Type B pancreatic cell (in vitro differentiated cells): ENCODE data around the gene TMEM11. TPM values are rescaled to one million over a fixed set of nuclear protein-coding genes. Genes with fewer than 3 reads are reported as not detected.

Source experiments
- DNase-seq: peaks from one replicate; pipeline ENCODE4 v3.0.0; 2021; ENCODE audit warnings: mixed read lengths; ENCODE audit not compliant: unreplicated experiment; ENCODE audit errors: extremely low spot score
- H3K27ac Mint-ChIP-seq: 2 replicates; pipeline ENCODE4 v1.8.0; 2021; ENCODE audit warnings: mild to moderate bottlenecking, mixed read lengths
- H3K27me3 Mint-ChIP-seq: 2 replicates; pipeline ENCODE4 v1.8.0; 2021; ENCODE audit warnings: mixed read lengths
- H3K36me3 Mint-ChIP-seq: 2 replicates; pipeline ENCODE4 v1.8.0; 2021; ENCODE audit warnings: mixed read lengths
- H3K4me1 Mint-ChIP-seq: one replicate; pipeline ENCODE4 v1.8.0; 2021; ENCODE audit warnings: mixed read lengths; ENCODE audit not compliant: unreplicated experiment
- H3K4me3 Mint-ChIP-seq: 2 replicates; pipeline ENCODE4 v1.8.0; 2021; ENCODE audit warnings: mild to moderate bottlenecking, mixed read lengths
- H3K9me3 Mint-ChIP-seq: 2 replicates; pipeline ENCODE4 v1.8.0; 2021; ENCODE audit warnings: mixed read lengths
- CTCF ChIP-seq: fragments of 200-600 bp; sonication (generic); conservative IDR thresholded peaks from 2 replicates; pipeline ENCODE4 v1.5.0; 2021; ENCODE audit warnings: antibody characterized with exemption, mild to moderate bottlenecking
- total RNA-seq: library from RNA; stranded (reverse); gene quantifications from 2 replicates; pipeline ENCODE4 v1.2.1, GENCODE V29; 2021; ENCODE audit warnings: low replicate concordance

TMEM11 gene
- total RNA-seq, 1 donor from 2014 or later, result 28.4 TPM

- Mint-ChIP-seq H3K4me3 (no peak overlapping the region), H3K9me3 (no peaks in the 10 kb centered on the region), H3K36me3 (no peaks in the 10 kb centered on the region), H3K4me1 (peaks cover 10% of the 10 kb centered on the region), H3K27me3 (no peaks in the 10 kb centered on the region), H3K27ac (no peak overlapping the region)
- no peak for TF ChIP-seq CTCF
- DNase-seq, result no peak
These were observed 29.7 kb upstream of the TMEM11 start for GRCh38 chr17:21243516-21244303.

- no peaks in the 10 kb centered on the region for H3K36me3 Mint-ChIP-seq
- TF ChIP-seq CTCF, result no peak
These were observed 29.0 kb upstream of the TMEM11 start for GRCh38 chr17:21242780-21243515.

GRCh38 chr17:21242026-21242697, 28.2 kb upstream of the TMEM11 start:
- DNase-seq, result no peak
- no peaks in the 10 kb centered on the region for H3K36me3 Mint-ChIP-seq
- TF ChIP-seq CTCF, result no peak
- no peak overlapping the region for H3K4me3 Mint-ChIP-seq
- H3K9me3 Mint-ChIP-seq, result peaks cover 4% of the 10 kb centered on the region
- no peak overlapping the region for H3K27ac Mint-ChIP-seq
- H3K27me3 Mint-ChIP-seq, result no peaks in the 10 kb centered on the region
- peaks cover 10% of the 10 kb centered on the region for H3K4me1 Mint-ChIP-seq

More at GRCh38 chr17:21242780-21243515, 29.0 kb upstream of the TMEM11 start:
- H3K9me3 Mint-ChIP-seq, result no peaks in the 10 kb centered on the region
- no peak overlapping the region for H3K27ac Mint-ChIP-seq
- no peak for DNase-seq
- peaks cover 10% of the 10 kb centered on the region for H3K4me1 Mint-ChIP-seq
- no peak overlapping the region for H3K4me3 Mint-ChIP-seq
- H3K27me3 Mint-ChIP-seq, result no peaks in the 10 kb centered on the region

- no peak for TF ChIP-seq CTCF
- peaks cover 4% of the 10 kb centered on the region for H3K9me3 Mint-ChIP-seq
- H3K27me3 Mint-ChIP-seq, result no peaks in the 10 kb centered on the region
- H3K27ac Mint-ChIP-seq, result no peak overlapping the region
- DNase-seq, result no peak
- no peaks in the 10 kb centered on the region for H3K36me3 Mint-ChIP-seq
- H3K4me1 Mint-ChIP-seq, result peaks cover 10% of the 10 kb centered on the region
- no peak overlapping the region for H3K4me3 Mint-ChIP-seq
These were observed 27.6 kb upstream of the TMEM11 start for GRCh38 chr17:21241564-21241963.

GRCh38 chr17:21240369-21241055, 26.6 kb upstream of the TMEM11 start:
- no peak for TF ChIP-seq CTCF
- DNase-seq, result no peak
- H3K4me1 Mint-ChIP-seq, result peaks cover 10% of the 10 kb centered on the region
- no peak overlapping the region for H3K4me3 Mint-ChIP-seq
- H3K27me3 Mint-ChIP-seq, result no peaks in the 10 kb centered on the region
- no peaks in the 10 kb centered on the region for H3K36me3 Mint-ChIP-seq
- H3K27ac Mint-ChIP-seq, result peak overlapping the region; percentile 81
- H3K9me3 Mint-ChIP-seq, result peaks cover 4% of the 10 kb centered on the region
